ENCODE measurements around the gene RBFOX2. TPM values are rescaled to one million over a fixed set of nuclear protein-coding genes. Genes with fewer than 3 reads are reported as not detected.
A peak's percentile ranks its signal among the peaks of the same experiment; 100 is the strongest.

The RBFOX2 gene
- total RNA-seq, 1 donor from 2014 or later, result 147 TPM

DNA sequence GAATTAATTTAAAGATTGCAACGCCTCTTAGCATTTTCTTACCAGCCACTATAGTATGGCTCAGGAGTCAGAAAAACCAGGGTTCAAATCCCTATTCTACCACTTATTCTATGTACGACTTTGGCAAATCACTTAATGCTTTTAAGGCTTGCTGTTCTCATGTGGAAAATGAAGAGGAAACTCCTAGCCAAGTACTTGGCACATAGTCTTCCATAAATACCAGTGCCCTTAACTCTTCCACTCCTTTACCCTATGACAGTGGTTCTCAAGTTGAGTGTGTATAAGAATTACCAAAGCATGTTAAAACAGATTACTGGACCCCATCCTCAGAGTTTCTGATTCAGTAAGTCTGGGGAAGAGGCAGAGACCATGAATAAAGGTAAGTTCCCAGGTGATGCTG lies 107.6 kb downstream of the RBFOX2 start:
- Mint-ChIP-seq H3K9me3 (ENCODE audit: low read depth) (no peaks in the 10 kb centered on the region), H3K4me3 (ENCODE audit: unreplicated experiment) (no peak overlapping the region), H3K27me3 (ENCODE audit: low read depth) (no peaks in the 10 kb centered on the region), H3K27ac (ENCODE audit: unreplicated experiment) (peak overlapping the region; percentile 88), H3K4me1 (ENCODE audit: low read depth) (peaks cover 30% of the 10 kb centered on the region), H3K36me3 (ENCODE audit: low read depth) (no peaks in the 10 kb centered on the region)
- TF ChIP-seq, protein P1, sequence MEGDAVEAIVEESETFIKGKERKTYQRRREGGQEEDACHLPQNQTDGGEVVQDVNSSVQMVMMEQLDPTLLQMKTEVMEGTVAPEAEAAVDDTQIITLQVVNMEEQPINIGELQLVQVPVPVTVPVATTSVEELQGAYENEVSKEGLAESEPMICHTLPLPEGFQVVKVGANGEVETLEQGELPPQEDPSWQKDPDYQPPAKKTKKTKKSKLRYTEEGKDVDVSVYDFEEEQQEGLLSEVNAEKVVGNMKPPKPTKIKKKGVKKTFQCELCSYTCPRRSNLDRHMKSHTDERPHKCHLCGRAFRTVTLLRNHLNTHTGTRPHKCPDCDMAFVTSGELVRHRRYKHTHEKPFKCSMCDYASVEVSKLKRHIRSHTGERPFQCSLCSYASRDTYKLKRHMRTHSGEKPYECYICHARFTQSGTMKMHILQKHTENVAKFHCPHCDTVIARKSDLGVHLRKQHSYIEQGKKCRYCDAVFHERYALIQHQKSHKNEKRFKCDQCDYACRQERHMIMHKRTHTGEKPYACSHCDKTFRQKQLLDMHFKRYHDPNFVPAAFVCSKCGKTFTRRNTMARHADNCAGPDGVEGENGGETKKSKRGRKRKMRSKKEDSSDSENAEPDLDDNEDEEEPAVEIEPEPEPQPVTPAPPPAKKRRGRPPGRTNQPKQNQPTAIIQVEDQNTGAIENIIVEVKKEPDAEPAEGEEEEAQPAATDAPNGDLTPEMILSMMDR (IDR thresholded peaks at IDR 0.05), result no peak
- no peak for DNase-seq (ENCODE audit: low spot score)

DNA sequence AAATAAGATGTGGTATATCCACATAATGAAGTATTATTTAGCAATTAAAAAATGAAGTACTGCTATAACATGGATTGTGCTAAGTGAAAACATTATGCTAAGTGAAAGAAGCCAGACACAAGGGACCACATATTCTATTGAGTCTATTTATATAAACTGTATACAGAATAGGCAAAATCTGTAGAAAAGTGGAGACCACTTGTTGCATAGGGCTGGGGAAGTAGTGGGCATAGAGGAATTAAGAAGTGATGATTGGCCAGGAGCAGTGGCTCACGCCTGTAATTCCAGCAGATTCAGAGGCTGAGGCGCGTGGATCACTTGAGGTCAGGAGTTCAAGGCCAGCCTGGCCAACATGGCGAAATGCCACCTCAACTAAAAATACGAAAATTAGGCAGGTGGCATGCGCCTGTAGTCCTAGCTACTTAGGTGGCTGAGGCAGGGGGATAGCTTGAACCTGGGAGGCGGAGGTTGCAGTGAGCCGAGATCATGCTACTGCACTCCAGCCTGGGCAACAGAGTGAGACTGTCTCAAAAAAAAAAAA lies 109.6 kb downstream of the RBFOX2 start:
- TF ChIP-seq, protein P1 (IDR thresholded peaks at IDR 0.05), result no peak
- no peak overlapping the region for H3K27ac Mint-ChIP-seq (ENCODE audit: unreplicated experiment)
- H3K27me3 Mint-ChIP-seq (ENCODE audit: low read depth), result no peaks in the 10 kb centered on the region
- no peak overlapping the region for H3K4me3 Mint-ChIP-seq (ENCODE audit: unreplicated experiment)
- H3K36me3 Mint-ChIP-seq (ENCODE audit: low read depth), result no peaks in the 10 kb centered on the region
- no peak for DNase-seq (ENCODE audit: low spot score)
- no peaks in the 10 kb centered on the region for H3K9me3 Mint-ChIP-seq (ENCODE audit: low read depth)
- H3K4me1 Mint-ChIP-seq (ENCODE audit: low read depth), result peaks cover 49% of the 10 kb centered on the region

DNA sequence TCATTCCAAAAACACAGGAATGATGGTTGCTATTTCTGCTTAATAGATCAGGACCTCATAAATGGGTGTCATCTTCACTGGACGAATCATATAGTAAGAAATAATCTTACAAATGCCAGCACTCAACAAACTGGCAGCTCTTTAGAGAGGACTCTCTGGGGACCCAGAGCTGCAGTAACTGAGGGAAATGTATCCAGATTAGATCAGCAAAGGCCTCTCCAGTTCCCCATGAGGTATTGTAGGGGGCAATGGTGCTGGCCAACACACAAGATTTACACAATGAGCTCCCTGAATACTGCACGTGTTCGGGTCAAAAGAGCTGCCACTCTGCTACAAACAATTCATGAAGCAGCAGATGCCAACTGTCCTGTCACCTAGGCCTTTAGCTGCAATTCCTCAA lies 110.2 kb downstream of the RBFOX2 start:
- no peak for DNase-seq (ENCODE audit: low spot score)
- Mint-ChIP-seq H3K36me3 (ENCODE audit: low read depth) (no peaks in the 10 kb centered on the region), H3K4me3 (ENCODE audit: unreplicated experiment) (no peak overlapping the region), H3K9me3 (ENCODE audit: low read depth) (no peaks in the 10 kb centered on the region), H3K4me1 (ENCODE audit: low read depth) (peaks cover 55% of the 10 kb centered on the region), H3K27ac (ENCODE audit: unreplicated experiment) (peak overlapping the region; percentile 5), H3K27me3 (ENCODE audit: low read depth) (no peaks in the 10 kb centered on the region)
- TF ChIP-seq, protein P1 (IDR thresholded peaks at IDR 0.05), result no peak

DNA sequence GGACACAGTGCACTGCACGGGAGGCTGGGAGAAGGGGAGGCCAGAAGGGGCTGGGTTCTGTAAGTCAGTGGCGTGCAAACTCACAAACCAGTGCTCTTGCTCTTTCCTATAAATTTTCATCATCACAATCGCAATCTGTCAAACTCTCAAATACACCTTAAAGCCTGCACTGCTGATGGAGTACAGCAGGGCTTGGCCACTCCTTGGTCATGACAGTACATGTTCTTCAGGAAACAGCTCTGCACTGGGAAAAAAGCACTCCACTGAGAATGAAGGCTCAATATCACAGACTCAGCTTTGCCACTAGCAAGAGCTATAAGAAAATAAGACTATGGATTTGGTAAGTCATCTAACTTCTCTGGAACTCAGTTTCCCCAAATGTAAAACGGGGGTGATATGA lies 111.0 kb downstream of the RBFOX2 start:
- Mint-ChIP-seq H3K9me3 (ENCODE audit: low read depth) (no peaks in the 10 kb centered on the region), H3K27ac (ENCODE audit: unreplicated experiment) (no peak overlapping the region), H3K36me3 (ENCODE audit: low read depth) (no peaks in the 10 kb centered on the region), H3K4me3 (ENCODE audit: unreplicated experiment) (no peak overlapping the region), H3K4me1 (ENCODE audit: low read depth) (peaks cover 51% of the 10 kb centered on the region), H3K27me3 (ENCODE audit: low read depth) (no peaks in the 10 kb centered on the region)
- TF ChIP-seq, protein P1 (IDR thresholded peaks at IDR 0.05), result no peak
- DNase-seq (ENCODE audit: low spot score), result no peak

DNA sequence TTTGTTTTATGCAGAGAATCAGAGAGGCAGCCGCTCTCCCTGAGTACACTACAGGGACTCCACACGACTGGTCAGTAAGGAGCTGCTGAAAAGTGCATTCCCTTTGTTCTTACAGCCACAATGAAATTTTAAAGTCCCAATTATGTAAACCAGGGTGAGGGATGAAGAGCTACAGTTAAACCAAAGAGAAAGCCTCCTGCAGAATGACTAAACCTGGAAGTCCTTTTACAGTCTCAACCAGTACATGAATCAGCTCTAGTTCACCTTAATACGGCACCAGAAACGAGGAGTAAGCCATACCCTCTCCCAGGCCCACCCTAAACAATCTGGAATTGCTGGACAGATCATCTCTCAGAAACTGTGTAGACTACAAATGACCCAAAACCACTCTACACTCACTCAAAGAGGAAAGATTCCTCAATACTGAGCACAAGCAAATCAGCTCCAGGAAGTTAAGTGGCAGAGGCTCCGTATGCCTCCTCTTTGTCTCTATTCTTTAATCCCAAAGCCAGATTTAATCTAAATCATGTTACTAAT lies 113.1 kb downstream of the RBFOX2 start:
- Mint-ChIP-seq H3K4me1 (ENCODE audit: low read depth) (peaks cover 41% of the 10 kb centered on the region), H3K27me3 (ENCODE audit: low read depth) (no peaks in the 10 kb centered on the region), H3K4me3 (ENCODE audit: unreplicated experiment) (peak overlapping the region; percentile 76), H3K9me3 (ENCODE audit: low read depth) (no peaks in the 10 kb centered on the region), H3K36me3 (ENCODE audit: low read depth) (no peaks in the 10 kb centered on the region), H3K27ac (ENCODE audit: unreplicated experiment) (peak overlapping the region; percentile 79)
- TF ChIP-seq, protein P1 (IDR thresholded peaks at IDR 0.05), result no peak
- DNase-seq (ENCODE audit: low spot score), result no peak

Data from chondrocyte (in vitro differentiated cells).